GM23338 (cell line): Measurements from ENCODE around the gene MGAT5.

ENCODE experiments used
- CTCF ChIP-seq, 2 experiments: fragments of 200-600 bp in 1 of 2; sonication (generic) in 1 of 2; conservative IDR thresholded peaks; 2 replicates each; pipeline versions ENCODE4 v1.5.1 to v1.6.1; 2016 to 2017; ENCODE audit warnings: antibody characterized with exemption in 2 of 2, low read depth in 2 of 2, mild to moderate bottlenecking in 2 of 2, moderate library complexity in 1 of 2
- ETS1 ChIP-seq: IDR thresholded peaks from 2 replicates; pipeline ENCODE4 v1.6.1; 2016; ENCODE audit warnings: antibody characterized with exemption
- EZH2 ChIP-seq: fragments of 200-600 bp; sonication (generic); IDR thresholded peaks from one replicate; pipeline ENCODE4 v1.8.0; 2017; ENCODE audit warnings: antibody characterized with exemption, mild to moderate bottlenecking, low read depth; ENCODE audit not compliant: unreplicated experiment
- JUNB ChIP-seq: IDR thresholded peaks from one replicate; pipeline ENCODE4 v1.6.1; 2016; ENCODE audit warnings: antibody characterized with exemption; ENCODE audit not compliant: unreplicated experiment
- NANOG ChIP-seq: IDR thresholded peaks from 2 replicates; pipeline ENCODE4 v1.6.1; 2016; ENCODE audit warnings: antibody characterized with exemption, borderline replicate concordance
- POLR2AphosphoS5 ChIP-seq: IDR thresholded peaks from 2 replicates; pipeline ENCODE4 v1.6.1; 2016; ENCODE audit warnings: antibody characterized with exemption, low read depth
- REST ChIP-seq: IDR thresholded peaks from one replicate; pipeline ENCODE4 v1.6.1; 2018; ENCODE audit warnings: antibody characterized with exemption; ENCODE audit not compliant: unreplicated experiment

GRCh38 chr2:134502104-134502503 is 248.2 kb downstream of the MGAT5 start:
- no peak for TF ChIP-seq EZH2
- TF ChIP-seq CTCF (conservative IDR thresholded peaks at IDR 0.05; ENCODE audit: low read depth in 2 of 2): no peak
- no peak for TF ChIP-seq ETS1
- no peak for TF ChIP-seq POLR2AphosphoS5
- no peak for TF ChIP-seq JUNB
- no peak for TF ChIP-seq REST
- no peak for TF ChIP-seq NANOG
